Bronchial epithelial cell (primary cell): ENCODE data around the gene SLC9A9. TPM values are rescaled to one million over a fixed set of nuclear protein-coding genes. Genes with fewer than 3 reads are reported as not detected.

Source experiments
- DNase-seq: peaks from one replicate; pipeline ENCODE4 v3.0.0-alpha.2; 2010; ENCODE audit warnings: low read depth
- FAIRE-seq: peaks from 2 replicates; lab custom pipeline; 2011; peaks lifted over from hg19 to GRCh38; lab: Jason Lieb, UNC
- H3K27me3 ChIP-seq: 2 replicates; pipeline ENCODE4 v1.5.1; 2011; ENCODE audit warnings: low read length; ENCODE audit not compliant: control insufficient read depth, insufficient read depth
- H3K36me3 ChIP-seq: 2 replicates; pipeline ENCODE4 v1.5.1; 2011; ENCODE audit warnings: low read length; ENCODE audit not compliant: control insufficient read depth, insufficient read depth
- H3K4me3 ChIP-seq: 2 replicates; pipeline ENCODE4 v1.5.1; 2011; ENCODE audit warnings: mild to moderate bottlenecking, low read depth, low read length, control low read depth
- CTCF ChIP-seq: IDR thresholded peaks from 2 replicates; pipeline ENCODE4 v1.5.1; 2011; ENCODE audit warnings: mild to moderate bottlenecking, moderate library complexity, low read length, control low read depth, inconsistent platforms; ENCODE audit not compliant: insufficient read depth, severe bottlenecking
- total RNA-seq: library from RNA; depleted of rRNA; stranded (reverse); fragments of >200 nt; gene quantifications from 2 replicates; pipeline ENCODE4 v1.2.1, GENCODE V29; 2014

Gene SLC9A9
- total RNA-seq, 1 donor from 2014 or later: 1.3 TPM

- DNase-seq: no peak
- no peak for TF ChIP-seq CTCF
Observed at GRCh38 chr3:143603774-143604173, 244.5 kb downstream of the SLC9A9 start.

GRCh38 chr3:143601723-143602484 lies 246.4 kb downstream of the SLC9A9 start:
- no peak for TF ChIP-seq CTCF
- Histone ChIP-seq H3K36me3 (no peaks in the 10 kb centered on the region), H3K4me3 (no peak overlapping the region), H3K27me3 (no peaks in the 10 kb centered on the region)
- FAIRE-seq: no peak
- peak; percentile 97 for DNase-seq

More at GRCh38 chr3:143603774-143604173, 244.5 kb downstream of the SLC9A9 start:
- FAIRE-seq: no peak
- H3K27me3 ChIP-seq: no peaks in the 10 kb centered on the region
- H3K4me3 ChIP-seq: no peak overlapping the region
- H3K36me3 ChIP-seq: no peaks in the 10 kb centered on the region

GRCh38 chr3:143600756-143601718 lies 247.2 kb downstream of the SLC9A9 start:
- no peak overlapping the region for H3K4me3 ChIP-seq
- DNase-seq (peak; percentile 65), FAIRE-seq (no peak)
- H3K36me3 ChIP-seq: no peaks in the 10 kb centered on the region
- H3K27me3 ChIP-seq: no peaks in the 10 kb centered on the region
- no peak for TF ChIP-seq CTCF

- TF ChIP-seq CTCF: peak; percentile 1
- FAIRE-seq: no peak
- Histone ChIP-seq H3K36me3 (no peaks in the 10 kb centered on the region), H3K27me3 (no peaks in the 10 kb centered on the region), H3K4me3 (no peak overlapping the region)
- DNase-seq: peak; percentile 82
Observed at GRCh38 chr3:143597774-143598652, 250.3 kb downstream of the SLC9A9 start.

GRCh38 chr3:143596957-143597642 lies 251.2 kb downstream of the SLC9A9 start:
- no peak for FAIRE-seq
- Histone ChIP-seq H3K27me3 (no peaks in the 10 kb centered on the region), H3K36me3 (no peaks in the 10 kb centered on the region), H3K4me3 (no peak overlapping the region)
- no peak for TF ChIP-seq CTCF
- DNase-seq: peak; percentile 12
